OCI-LY1 (cell line): ENCODE results near the gene RAI14.

Source experiments
- H2AFZ ChIP-seq: fragments of 200-600 bp; sonication (generic), shearing (Covaris generic); 2 replicates; pipeline ENCODE4 v1.6.0; 2014; ENCODE audit warnings: antibody characterized with exemption, mild to moderate bottlenecking, low read length
- H3F3A ChIP-seq: fragments of 200-600 bp; sonication (generic), shearing (Covaris generic); 2 replicates; pipeline ENCODE4 v1.6.0; 2014; ENCODE audit warnings: mild to moderate bottlenecking, antibody characterized with exemption, low read length, moderate library complexity; ENCODE audit not compliant: insufficient read depth
- H3K27ac ChIP-seq: fragments of 200-600 bp; sonication (generic); 2 replicates; pipeline ENCODE4 v1.5.1; 2014; ENCODE audit warnings: low read length, mixed run types, mild to moderate bottlenecking, low read depth; ENCODE audit not compliant: poor library complexity, severe bottlenecking
- H3K27me3 ChIP-seq: fragments of 200-600 bp; sonication (generic); 2 replicates; pipeline ENCODE4 v1.6.0; 2014; ENCODE audit warnings: antibody characterized with exemption, mild to moderate bottlenecking, low read length, moderate library complexity; ENCODE audit not compliant: insufficient read depth
- H3K36me3 ChIP-seq: fragments of 200-600 bp; sonication (generic); 2 replicates; pipeline ENCODE4 v1.6.1; 2014; ENCODE audit warnings: mild to moderate bottlenecking, antibody characterized with exemption, low read length, moderate library complexity, mixed read lengths; ENCODE audit not compliant: insufficient read depth
- H3K4me1 ChIP-seq: fragments of 200-600 bp; sonication (generic); 2 replicates; pipeline ENCODE4 v1.5.1; 2014; ENCODE audit warnings: mild to moderate bottlenecking, low read length, moderate library complexity; ENCODE audit not compliant: insufficient read depth, severe bottlenecking
- H3K4me2 ChIP-seq: fragments of 200-600 bp; sonication (generic), shearing (Covaris generic); 2 replicates; pipeline ENCODE4 v1.6.1; 2014; ENCODE audit warnings: low read length
- H3K4me3 ChIP-seq: fragments of 200-600 bp; sonication (generic); 2 replicates; pipeline ENCODE4 v1.5.1; 2014; ENCODE audit warnings: low read length, low read depth, mild to moderate bottlenecking, mixed read lengths; ENCODE audit not compliant: poor library complexity, severe bottlenecking
- H3K79me2 ChIP-seq: fragments of 200-600 bp; shearing (Covaris generic); 2 replicates; pipeline ENCODE4 v1.6.1; 2016; ENCODE audit warnings: mixed run types, low read length, mixed read lengths; ENCODE audit not compliant: insufficient read depth
- H3K9ac ChIP-seq: fragments of 200-600 bp; sonication (generic), shearing (Covaris generic); 2 replicates; pipeline ENCODE4 v1.6.1; 2014; ENCODE audit warnings: mild to moderate bottlenecking, low read length, mixed read lengths
- H3K9me2 ChIP-seq: fragments of 200-600 bp; sonication (generic), shearing (Covaris generic); 2 replicates; pipeline ENCODE4 v1.6.1; 2014; ENCODE audit warnings: low read depth, mild to moderate bottlenecking, low read length, mixed read lengths
- H3K9me3 ChIP-seq: fragments of 200-600 bp; shearing (Covaris generic); 2 replicates; pipeline ENCODE4 v1.6.1; 2014; ENCODE audit warnings: low read length, mixed read lengths
- H4K20me1 ChIP-seq: fragments of 200-600 bp; sonication (generic), shearing (Covaris generic); 2 replicates; pipeline ENCODE4 v1.6.0; 2016; ENCODE audit warnings: mild to moderate bottlenecking, low read length; ENCODE audit not compliant: insufficient read depth
- CTCF ChIP-seq: fragments of 200-600 bp; sonication (generic), shearing (Covaris generic); IDR thresholded peaks from 2 replicates; pipeline ENCODE4 v1.5.1; 2017; ENCODE audit warnings: mild to moderate bottlenecking, antibody characterized with exemption, low read length, moderate library complexity, mixed read lengths
- EZH2 ChIP-seq: fragments of 200-600 bp; sonication (generic), shearing (Covaris generic); IDR thresholded peaks from 2 replicates; pipeline ENCODE4 v1.8.0; 2017; ENCODE audit warnings: borderline replicate concordance, mixed run types, mild to moderate bottlenecking, antibody characterized with exemption, low read length, moderate library complexity, mixed read lengths

RAI14 gene

DNA sequence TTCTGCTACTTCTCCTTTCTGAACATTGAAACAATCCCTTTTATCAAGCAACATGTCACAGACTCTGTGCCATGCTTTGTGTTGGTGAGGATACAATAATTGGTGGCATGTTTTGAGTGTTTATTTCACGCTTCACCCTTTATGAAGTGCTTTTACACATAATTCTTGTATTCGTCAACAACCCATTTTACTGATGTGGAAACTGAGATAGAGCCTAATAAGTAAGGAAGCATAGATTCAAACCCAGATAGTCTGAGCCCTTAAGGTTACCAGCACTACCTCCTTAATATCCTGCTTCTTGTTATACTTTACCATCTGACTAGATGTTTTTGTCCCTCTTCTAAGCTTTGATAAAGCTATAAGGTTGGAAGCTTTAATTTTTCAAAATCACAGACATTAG lies 133.5 kb downstream of the RAI14 start:
- no peak overlapping the region for H3K4me3 ChIP-seq
- no peak overlapping the region for H3K4me2 ChIP-seq
- no peaks in the 10 kb centered on the region for H3K9me2 ChIP-seq
- no peaks in the 10 kb centered on the region for H3K79me2 ChIP-seq
- H3F3A ChIP-seq = no peaks in the 10 kb centered on the region
- H3K36me3 ChIP-seq = no peaks in the 10 kb centered on the region
- no peaks in the 10 kb centered on the region for H3K27me3 ChIP-seq
- H3K9ac ChIP-seq = no peak overlapping the region
- H3K9me3 ChIP-seq = no peaks in the 10 kb centered on the region
- no peaks in the 10 kb centered on the region for H4K20me1 ChIP-seq
- H2AFZ ChIP-seq = no peak overlapping the region
- H3K27ac ChIP-seq = no peak overlapping the region
- H3K4me1 ChIP-seq = no peaks in the 10 kb centered on the region
- TF ChIP-seq CTCF = no peak
- TF ChIP-seq EZH2 = no peak

- H4K20me1 ChIP-seq = no peaks in the 10 kb centered on the region
- H3K9me2 ChIP-seq = no peaks in the 10 kb centered on the region
- H3K36me3 ChIP-seq = no peaks in the 10 kb centered on the region
- H3K4me1 ChIP-seq = no peaks in the 10 kb centered on the region
- no peaks in the 10 kb centered on the region for H3F3A ChIP-seq
- H3K79me2 ChIP-seq = no peaks in the 10 kb centered on the region
- H3K4me2 ChIP-seq = no peak overlapping the region
- H3K27me3 ChIP-seq = no peaks in the 10 kb centered on the region
- H3K9me3 ChIP-seq = no peaks in the 10 kb centered on the region
- H3K27ac ChIP-seq = no peak overlapping the region
- no peak overlapping the region for H2AFZ ChIP-seq
- no peak overlapping the region for H3K9ac ChIP-seq
- TF ChIP-seq CTCF = no peak
- no peak for TF ChIP-seq EZH2
- H3K4me3 ChIP-seq = no peak overlapping the region
These were observed 133.9 kb downstream of the RAI14 start for GRCh38 chr5:34790069-34790468.

DNA sequence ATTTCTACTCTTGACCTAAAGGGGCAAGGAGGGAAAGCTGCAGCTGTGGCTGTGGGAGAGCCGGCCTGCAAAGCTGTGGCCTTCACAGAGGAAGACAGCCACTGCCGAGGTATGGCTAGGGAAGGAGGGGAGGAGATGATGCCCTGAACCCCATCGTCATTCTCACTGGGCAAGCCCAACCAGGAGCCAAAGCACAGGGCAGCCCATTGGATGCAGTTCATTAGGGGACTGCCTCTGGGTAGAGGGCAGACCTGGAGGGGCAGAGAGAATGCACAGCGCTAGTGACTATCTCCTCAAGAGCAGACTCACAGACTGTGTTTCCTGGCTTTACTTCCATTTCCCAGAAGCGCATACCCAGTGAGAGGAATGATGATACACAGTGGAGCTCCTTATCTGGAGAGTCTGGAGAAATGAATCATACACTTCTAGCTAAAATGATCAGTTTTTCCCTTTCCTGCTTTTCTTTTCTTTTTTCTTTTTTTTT lies 135.7 kb downstream of the RAI14 start:
- no peak for TF ChIP-seq EZH2
- no peak for TF ChIP-seq CTCF
- no peaks in the 10 kb centered on the region for H3K27me3 ChIP-seq
- no peaks in the 10 kb centered on the region for H3K36me3 ChIP-seq
- H2AFZ ChIP-seq = no peak overlapping the region
- no peak overlapping the region for H3K27ac ChIP-seq
- H3K9me3 ChIP-seq = no peaks in the 10 kb centered on the region
- no peaks in the 10 kb centered on the region for H3K4me1 ChIP-seq
- H3F3A ChIP-seq = no peaks in the 10 kb centered on the region
- no peaks in the 10 kb centered on the region for H3K79me2 ChIP-seq
- H3K4me2 ChIP-seq = no peak overlapping the region
- no peaks in the 10 kb centered on the region for H3K9me2 ChIP-seq
- no peak overlapping the region for H3K9ac ChIP-seq
- no peak overlapping the region for H3K4me3 ChIP-seq
- H4K20me1 ChIP-seq = no peaks in the 10 kb centered on the region
